Measurements from ENCODE around the gene NET1. TPM values are rescaled to one million over a fixed set of nuclear protein-coding genes. Genes with fewer than 3 reads are reported as not detected.

The NET1 gene
- polyA plus RNA-seq, 1 of the 3 experiments (the other 2 are of a cell fraction), result 4.7 TPM

GRCh38 chr10:5381187-5381586, 31.2 kb upstream of the NET1 start:
- H3K9me2 ChIP-seq, result peaks cover 2% of the 10 kb centered on the region; the same call in 1 of the 2 replicates
- H3K9ac ChIP-seq, result no peak overlapping the region
- WGBS (ENCODE audit: low lambda C conversion rate), result 86% methylated on average over 2 of the region's 2 CpGs
- no peaks in the 10 kb centered on the region; the same call in 1 of the 2 replicates for H3K27me3 ChIP-seq (ENCODE audit: insufficient read depth)
- H4K20me1 ChIP-seq (ENCODE audit: insufficient read depth), result no peaks in the 10 kb centered on the region
- H3K36me3 ChIP-seq (replicated peaks in 1 of 2; ENCODE audit: control insufficient read depth in 1 of 2, insufficient read depth in 2 of 2, low read length in 1 of 2), result no peaks in the 10 kb centered on the region
- no peak overlapping the region for H3K4me2 ChIP-seq
- H3K79me2 ChIP-seq (ENCODE audit: insufficient read depth), result no peaks in the 10 kb centered on the region
- ChIA-PET POLR2A (no interaction called here), CTCF (interaction anchor here (1.6 kb wide), 1 partner anchor 53 kb away, joined by 7 read pairs; no protein-coding TSS in a partner anchor)
- no peak overlapping the region for H2AFZ ChIP-seq (ENCODE audit: low read depth)
- no peaks in the 10 kb centered on the region for H3K4me1 ChIP-seq (ENCODE audit: control insufficient read depth in 1 of 2, insufficient read depth in 2 of 2, low read depth in 1 of 2, low read length in 1 of 2)
- H3F3A ChIP-seq (replicated peaks; ENCODE audit: insufficient read depth), result no peaks in the 10 kb centered on the region
- H3K27ac ChIP-seq (ENCODE audit: low read depth in 2 of 2, low read length in 1 of 2), result no peak overlapping the region
- no peak for TF ChIP-seq FOXM1 (IDR thresholded peaks at IDR 0.05; ENCODE audit: low read depth)
- no peak for TF ChIP-seq GABPA (IDR thresholded peaks at IDR 0.05; ENCODE audit: low read depth)
- TF ChIP-seq, protein P1, sequence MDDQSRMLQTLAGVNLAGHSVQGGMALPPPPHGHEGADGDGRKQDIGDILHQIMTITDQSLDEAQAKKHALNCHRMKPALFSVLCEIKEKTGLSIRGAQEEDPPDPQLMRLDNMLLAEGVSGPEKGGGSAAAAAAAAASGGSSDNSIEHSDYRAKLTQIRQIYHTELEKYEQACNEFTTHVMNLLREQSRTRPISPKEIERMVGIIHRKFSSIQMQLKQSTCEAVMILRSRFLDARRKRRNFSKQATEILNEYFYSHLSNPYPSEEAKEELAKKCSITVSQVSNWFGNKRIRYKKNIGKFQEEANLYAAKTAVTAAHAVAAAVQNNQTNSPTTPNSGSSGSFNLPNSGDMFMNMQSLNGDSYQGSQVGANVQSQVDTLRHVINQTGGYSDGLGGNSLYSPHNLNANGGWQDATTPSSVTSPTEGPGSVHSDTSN (IDR thresholded peaks at IDR 0.05), result no peak
- no peak for TF ChIP-seq RXRA (IDR thresholded peaks at IDR 0.05; ENCODE audit: borderline replicate concordance, low read depth)
- no peak for TF ChIP-seq YY1 (IDR thresholded peaks at IDR 0.05; ENCODE audit: low read depth)
- TF ChIP-seq RFX5 (IDR thresholded peaks at IDR 0.05; ENCODE audit: low read length), result no peak
- TF ChIP-seq FOSL2 (IDR thresholded peaks at IDR 0.05; ENCODE audit: borderline replicate concordance, low read depth), result no peak
- no peak for TF ChIP-seq SIN3A (IDR thresholded peaks at IDR 0.05; ENCODE audit: borderline replicate concordance, low read depth, low read length)
- TF ChIP-seq TCF12 (IDR thresholded peaks at IDR 0.05), result no peak
- H3K4me3 ChIP-seq (ENCODE audit: low read depth in 2 of 2, low read length in 1 of 2), result no peak overlapping the region
- H3K9me3 ChIP-seq, result no peaks in the 10 kb centered on the region
- no peak for DNase-seq

DNA sequence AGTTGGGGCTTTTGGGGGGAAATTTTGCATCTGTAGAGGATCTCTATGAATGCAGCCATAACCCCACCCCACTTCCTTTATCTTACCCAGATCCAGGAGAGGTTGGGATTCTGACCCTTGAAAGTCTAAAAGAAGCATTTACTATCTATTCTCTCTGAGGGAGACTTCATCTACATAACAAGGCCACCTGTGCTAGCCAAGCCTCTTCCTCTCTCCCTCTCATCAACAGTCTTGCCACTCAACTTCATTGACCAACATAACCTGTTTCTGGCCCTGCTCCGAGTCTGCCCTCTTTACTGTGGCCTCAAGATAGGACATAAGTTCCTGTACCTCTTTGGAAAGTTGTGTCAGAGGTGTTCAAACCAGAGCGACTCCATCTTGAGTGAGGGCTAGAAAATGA, 27.1 kb upstream of the NET1 start:
- no peak for DNase-seq
- Histone ChIP-seq H2AFZ (ENCODE audit: low read depth) (no peak overlapping the region), H3F3A (replicated peaks; ENCODE audit: insufficient read depth) (no peaks in the 10 kb centered on the region), H4K20me1 (ENCODE audit: insufficient read depth) (no peaks in the 10 kb centered on the region), H3K4me2 (no peak overlapping the region), H3K27me3 (ENCODE audit: insufficient read depth) (no peaks in the 10 kb centered on the region; the same call in 1 of the 2 replicates), H3K9me2 (peaks cover 2% of the 10 kb centered on the region; the same call in 1 of the 2 replicates), H3K9me3 (peaks cover 9% of the 10 kb centered on the region), H3K27ac (ENCODE audit: low read depth in 2 of 2, low read length in 1 of 2) (no peak overlapping the region), H3K79me2 (ENCODE audit: insufficient read depth) (no peaks in the 10 kb centered on the region), H3K36me3 (replicated peaks in 1 of 2; ENCODE audit: control insufficient read depth in 1 of 2, insufficient read depth in 2 of 2, low read length in 1 of 2) (no peaks in the 10 kb centered on the region), H3K9ac (no peak overlapping the region), H3K4me3 (ENCODE audit: low read depth in 2 of 2, low read length in 1 of 2) (no peak overlapping the region), H3K4me1 (ENCODE audit: control insufficient read depth in 1 of 2, insufficient read depth in 2 of 2, low read depth in 1 of 2, low read length in 1 of 2) (no peaks in the 10 kb centered on the region; a peak in 1 of 4 replicates)
- POLR2A ChIA-PET, result no interaction called here
- CTCF ChIA-PET, result interaction anchor here (2.1 kb wide), 1 partner anchor 238 kb away, joined by 5 read pairs; no protein-coding TSS in a partner anchor
- TF ChIP-seq, protein P2, sequence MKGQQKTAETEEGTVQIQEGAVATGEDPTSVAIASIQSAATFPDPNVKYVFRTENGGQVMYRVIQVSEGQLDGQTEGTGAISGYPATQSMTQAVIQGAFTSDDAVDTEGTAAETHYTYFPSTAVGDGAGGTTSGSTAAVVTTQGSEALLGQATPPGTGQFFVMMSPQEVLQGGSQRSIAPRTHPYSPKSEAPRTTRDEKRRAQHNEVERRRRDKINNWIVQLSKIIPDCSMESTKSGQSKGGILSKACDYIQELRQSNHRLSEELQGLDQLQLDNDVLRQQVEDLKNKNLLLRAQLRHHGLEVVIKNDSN (IDR thresholded peaks at IDR 0.05; ENCODE audit: borderline replicate concordance, low read depth), result no peak
- TF ChIP-seq NFIC (IDR thresholded peaks at IDR 0.05; ENCODE audit: borderline replicate concordance), result no peak
- TF ChIP-seq JUND (IDR thresholded peaks at IDR 0.05), result no peak
- no peak for TF ChIP-seq TCF12 (IDR thresholded peaks at IDR 0.05)
- TF ChIP-seq, protein P3, sequence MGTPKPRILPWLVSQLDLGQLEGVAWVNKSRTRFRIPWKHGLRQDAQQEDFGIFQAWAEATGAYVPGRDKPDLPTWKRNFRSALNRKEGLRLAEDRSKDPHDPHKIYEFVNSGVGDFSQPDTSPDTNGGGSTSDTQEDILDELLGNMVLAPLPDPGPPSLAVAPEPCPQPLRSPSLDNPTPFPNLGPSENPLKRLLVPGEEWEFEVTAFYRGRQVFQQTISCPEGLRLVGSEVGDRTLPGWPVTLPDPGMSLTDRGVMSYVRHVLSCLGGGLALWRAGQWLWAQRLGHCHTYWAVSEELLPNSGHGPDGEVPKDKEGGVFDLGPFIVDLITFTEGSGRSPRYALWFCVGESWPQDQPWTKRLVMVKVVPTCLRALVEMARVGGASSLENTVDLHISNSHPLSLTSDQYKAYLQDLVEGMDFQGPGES (IDR thresholded peaks at IDR 0.05; ENCODE audit: low read depth, low read length), result no peak
- TF ChIP-seq, protein P1 (IDR thresholded peaks at IDR 0.05), result no peak
- 65% methylated on average over 2 of the region's 2 CpGs for WGBS (ENCODE audit: low lambda C conversion rate)
